Measurements from ENCODE around the gene DOCK1.

The DOCK1 gene

GRCh38 chr10:126921162-126921561 lies 15.9 kb downstream of the DOCK1 start:
- no peak for TF ChIP-seq CTCF (conservative IDR thresholded peaks at IDR 0.05; ENCODE audit: low read depth, low read length)
- H3K36me3 ChIP-seq (ENCODE audit: insufficient read depth), result no peaks in the 10 kb centered on the region
- H3K9ac ChIP-seq, result no peak overlapping the region
- H3K27me3 ChIP-seq (ENCODE audit: insufficient read depth, low read depth), result no peaks in the 10 kb centered on the region
- no peak overlapping the region for H3K27ac ChIP-seq
- H2AFZ ChIP-seq (ENCODE audit: low read depth), result no peak overlapping the region
- H3K4me3 ChIP-seq (IDR thresholded peaks at IDR 0.05; ENCODE audit: insufficient read depth, low read depth, low read length), result no peak overlapping the region
- no peaks in the 10 kb centered on the region for H3K79me2 ChIP-seq (ENCODE audit: insufficient read depth, low read depth)
- no peaks in the 10 kb centered on the region for H4K20me1 ChIP-seq (ENCODE audit: insufficient read depth)
- H3K4me2 ChIP-seq, result no peak overlapping the region
- H3K4me1 ChIP-seq (ENCODE audit: low read depth, poor library complexity, severe bottlenecking), result no peaks in the 10 kb centered on the region

DNA sequence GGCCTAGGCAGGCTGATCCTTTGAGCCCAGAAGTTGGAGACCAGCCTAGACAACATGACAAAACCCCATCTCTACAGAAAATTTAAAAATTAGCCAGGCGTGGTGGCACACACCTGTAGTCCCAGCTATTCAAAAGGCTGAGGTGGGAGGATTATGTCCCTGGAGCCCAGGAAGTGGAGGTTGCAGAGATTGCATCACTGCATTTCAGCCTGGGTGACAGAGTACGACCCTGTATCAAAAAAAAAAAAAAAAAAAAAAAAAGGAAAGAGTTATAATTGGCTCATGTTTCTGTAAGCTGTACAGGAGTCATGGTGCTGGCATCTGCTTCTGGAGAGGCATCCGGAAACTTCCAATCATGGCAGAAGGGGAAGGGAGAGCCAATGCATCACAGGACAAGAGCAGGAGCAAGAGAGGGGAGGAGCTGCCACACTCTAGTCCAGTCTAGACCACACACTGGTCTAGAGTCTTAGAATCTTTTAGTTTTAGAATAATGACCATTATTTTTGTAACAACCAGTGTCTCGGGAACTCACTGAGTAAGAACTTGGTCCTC lies 16.8 kb downstream of the DOCK1 start:
- Histone ChIP-seq H3K79me2 (ENCODE audit: insufficient read depth, low read depth) (no peaks in the 10 kb centered on the region), H3K4me1 (ENCODE audit: low read depth, poor library complexity, severe bottlenecking) (no peaks in the 10 kb centered on the region), H3K27me3 (ENCODE audit: insufficient read depth, low read depth) (no peaks in the 10 kb centered on the region), H4K20me1 (ENCODE audit: insufficient read depth) (no peaks in the 10 kb centered on the region), H3K27ac (no peak overlapping the region), H3K4me2 (no peak overlapping the region), H3K9ac (no peak overlapping the region), H3K36me3 (ENCODE audit: insufficient read depth) (no peaks in the 10 kb centered on the region), H2AFZ (ENCODE audit: low read depth) (no peak overlapping the region), H3K4me3 (IDR thresholded peaks at IDR 0.05; ENCODE audit: insufficient read depth, low read depth, low read length) (no peak overlapping the region)
- TF ChIP-seq CTCF (conservative IDR thresholded peaks at IDR 0.05; ENCODE audit: low read depth, low read length), result no peak

GRCh38 chr10:126924180-126924914 lies 19.1 kb downstream of the DOCK1 start:
- H3K27me3 ChIP-seq (ENCODE audit: insufficient read depth, low read depth), result no peaks in the 10 kb centered on the region
- H3K36me3 ChIP-seq (ENCODE audit: insufficient read depth), result no peaks in the 10 kb centered on the region
- no peaks in the 10 kb centered on the region for H4K20me1 ChIP-seq (ENCODE audit: insufficient read depth)
- no peak overlapping the region for H3K27ac ChIP-seq
- no peak overlapping the region for H2AFZ ChIP-seq (ENCODE audit: low read depth)
- no peaks in the 10 kb centered on the region for H3K79me2 ChIP-seq (ENCODE audit: insufficient read depth, low read depth)
- H3K4me2 ChIP-seq, result no peak overlapping the region
- no peak overlapping the region for H3K9ac ChIP-seq
- no peaks in the 10 kb centered on the region for H3K4me1 ChIP-seq (ENCODE audit: low read depth, poor library complexity, severe bottlenecking)
- no peak for TF ChIP-seq CTCF (conservative IDR thresholded peaks at IDR 0.05; ENCODE audit: low read depth, low read length)
- H3K4me3 ChIP-seq (IDR thresholded peaks at IDR 0.05; ENCODE audit: insufficient read depth, low read depth, low read length), result no peak overlapping the region

DNA sequence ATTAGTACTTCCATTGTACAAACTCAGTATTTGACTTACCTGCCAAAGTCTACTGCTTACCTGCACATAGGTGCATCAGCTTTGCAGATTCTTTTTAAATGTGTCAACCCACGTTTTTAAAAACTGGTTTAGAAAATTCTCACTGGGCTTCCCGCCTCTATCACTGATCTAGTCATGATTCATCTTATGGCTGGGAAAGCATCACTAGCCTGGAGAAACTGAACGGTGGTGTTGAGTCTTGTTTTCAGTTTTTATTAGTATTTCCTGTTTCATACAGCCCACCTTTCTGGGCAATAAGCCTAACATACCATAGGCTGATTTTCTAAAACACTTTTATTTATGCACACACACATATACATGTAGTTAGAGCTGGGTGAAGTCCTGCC lies 19.7 kb downstream of the DOCK1 start:
- TF ChIP-seq CTCF (conservative IDR thresholded peaks at IDR 0.05; ENCODE audit: low read depth, low read length), result no peak
- no peaks in the 10 kb centered on the region for H3K79me2 ChIP-seq (ENCODE audit: insufficient read depth, low read depth)

More for the DNA sequence above, 19.7 kb downstream of the DOCK1 start:
- H2AFZ ChIP-seq (ENCODE audit: low read depth), result no peak overlapping the region
- H3K27me3 ChIP-seq (ENCODE audit: insufficient read depth, low read depth), result no peaks in the 10 kb centered on the region
- no peak overlapping the region for H3K4me2 ChIP-seq
- no peak overlapping the region for H3K4me3 ChIP-seq (IDR thresholded peaks at IDR 0.05; ENCODE audit: insufficient read depth, low read depth, low read length)
- no peaks in the 10 kb centered on the region for H3K4me1 ChIP-seq (ENCODE audit: low read depth, poor library complexity, severe bottlenecking)
- no peaks in the 10 kb centered on the region for H4K20me1 ChIP-seq (ENCODE audit: insufficient read depth)
- no peaks in the 10 kb centered on the region for H3K36me3 ChIP-seq (ENCODE audit: insufficient read depth)
- no peak overlapping the region for H3K27ac ChIP-seq
- H3K9ac ChIP-seq, result no peak overlapping the region

Data from KMS-11 (cell line).